Mesenchymal stem cell (in vitro differentiated cells and primary cell): ENCODE data around the gene GUCY2D.

Experiments used
- DNase-seq: peaks from one replicate; pipeline ENCODE4 v3.0.0-alpha.2; 2013
- H2AFZ ChIP-seq: one replicate; pipeline ENCODE4 v1.6.1; 2013; ENCODE audit warnings: low read depth, mild to moderate bottlenecking, control low read depth, inconsistent platforms, low read length, moderate library complexity
- H2AK5ac ChIP-seq: 2 replicates; pipeline ENCODE4 v1.6.1; 2013; ENCODE audit warnings: low read length, moderate library complexity, mild to moderate bottlenecking, inconsistent platforms; ENCODE audit not compliant: severe bottlenecking
- H2BK120ac ChIP-seq: one replicate; pipeline ENCODE4 v1.6.1; 2013; ENCODE audit warnings: low read depth, mild to moderate bottlenecking, inconsistent platforms, low read length, moderate library complexity
- H2BK12ac ChIP-seq, 2 experiments: one replicate each; pipeline ENCODE4 v1.6.1; 2013; ENCODE audit warnings: inconsistent platforms in 2 of 2, low read length in 2 of 2, mild to moderate bottlenecking in 2 of 2, moderate library complexity in 2 of 2, control low read depth in 1 of 2
- H2BK15ac ChIP-seq: one replicate; pipeline ENCODE4 v1.6.1; 2013; ENCODE audit warnings: mild to moderate bottlenecking, low read depth, inconsistent platforms; ENCODE audit not compliant: poor library complexity, severe bottlenecking
- H2BK5ac ChIP-seq: 2 replicates; pipeline ENCODE4 v1.6.1; 2013; ENCODE audit warnings: low read depth, mild to moderate bottlenecking, low read length, control low read depth, inconsistent platforms; ENCODE audit not compliant: poor library complexity, severe bottlenecking
- H3K14ac ChIP-seq, 2 experiments: one replicate each; pipeline ENCODE4 v1.6.1; 2013; ENCODE audit warnings: inconsistent platforms in 2 of 2, low read length in 2 of 2, control low read depth in 1 of 2, mild to moderate bottlenecking in 1 of 2, moderate library complexity in 1 of 2
- H3K18ac ChIP-seq, 2 experiments: one replicate each; pipeline ENCODE4 v1.6.1; 2013; ENCODE audit warnings: inconsistent platforms in 2 of 2, low read length in 2 of 2, control low read depth in 1 of 2, low read depth in 1 of 2, mild to moderate bottlenecking in 1 of 2
- H3K23ac ChIP-seq, 2 experiments: one replicate each; pipeline ENCODE4 v1.6.1; 2013; ENCODE audit warnings: inconsistent platforms in 2 of 2, low read length in 2 of 2, mild to moderate bottlenecking in 2 of 2, moderate library complexity in 2 of 2, control low read depth in 1 of 2
- H3K27ac ChIP-seq: 2 replicates; pipeline ENCODE4 v1.5.1; 2013; ENCODE audit warnings: mild to moderate bottlenecking, moderate library complexity, low read length, control low read depth, inconsistent platforms; ENCODE audit not compliant: poor library complexity, severe bottlenecking
- H3K27me3 ChIP-seq, 2 experiments: 2 replicates each; pipeline versions ENCODE4 v1.6.1 to v1.7.0; 2013; ENCODE audit warnings: low read length in 2 of 2, mild to moderate bottlenecking in 2 of 2, moderate library complexity in 2 of 2, control low read depth in 1 of 2, inconsistent platforms in 1 of 2; ENCODE audit not compliant: control insufficient read depth in 1 of 2, insufficient read depth in 1 of 2
- H3K36me3 ChIP-seq, 2 experiments: 2 replicates each; pipeline versions ENCODE4 v1.6.1 to v1.7.0; 2013; ENCODE audit warnings: low read length in 2 of 2, control low read depth in 1 of 2, inconsistent platforms in 1 of 2, low read depth in 1 of 2, mild to moderate bottlenecking in 1 of 2; ENCODE audit not compliant: insufficient read depth in 2 of 2, control insufficient read depth in 1 of 2
- H3K4ac ChIP-seq, 2 experiments: one replicate each; pipeline ENCODE4 v1.6.1; 2013; ENCODE audit warnings: inconsistent platforms in 2 of 2, low read length in 2 of 2, mild to moderate bottlenecking in 2 of 2, moderate library complexity in 2 of 2, control low read depth in 1 of 2, low read depth in 1 of 2
- H3K4me1 ChIP-seq: 2 replicates; pipeline ENCODE4 v1.6.1; 2013; ENCODE audit warnings: low read depth, low read length, control low read depth; ENCODE audit not compliant: control insufficient read depth, insufficient read depth
- H3K4me2 ChIP-seq: 2 replicates; pipeline ENCODE4 v1.6.1; 2013; ENCODE audit warnings: low read length, mild to moderate bottlenecking, inconsistent platforms; ENCODE audit not compliant: poor library complexity, severe bottlenecking
- H3K4me3 ChIP-seq, 2 experiments: 2 replicates each; pipeline versions ENCODE4 v1.5.1 to v1.7.0; 2013; ENCODE audit warnings: low read length in 2 of 2, mild to moderate bottlenecking in 2 of 2, control low read depth in 1 of 2, low read depth in 1 of 2; ENCODE audit not compliant: insufficient read depth in 1 of 2
- H3K79me1 ChIP-seq: replicated peaks from 2 replicates; pipeline ENCODE4 v1.6.1; 2013; ENCODE audit warnings: mild to moderate bottlenecking, control low read depth, low read length, inconsistent platforms; ENCODE audit not compliant: poor library complexity, severe bottlenecking
- H3K9ac ChIP-seq: 2 replicates; pipeline ENCODE4 v1.7.0; 2013; ENCODE audit warnings: mild to moderate bottlenecking, low read length, moderate library complexity
- H3K9me3 ChIP-seq: 2 replicates; pipeline ENCODE4 v1.7.0; 2013; ENCODE audit warnings: mild to moderate bottlenecking, low read length; ENCODE audit not compliant: control insufficient read depth
- H4K8ac ChIP-seq: one replicate; pipeline ENCODE4 v1.6.1; 2013; ENCODE audit warnings: inconsistent platforms, mild to moderate bottlenecking, low read length, moderate library complexity
- H4K91ac ChIP-seq: one replicate; pipeline ENCODE4 v1.6.1; 2013; ENCODE audit warnings: mild to moderate bottlenecking, low read length, inconsistent platforms
- WGBS: methylation state at CpG from one replicate; pipeline ENCODE4 v1.1.7; 2013; ENCODE audit warnings: mixed read lengths; 5-methylcytosine and 5-hydroxymethylcytosine counted together

The GUCY2D gene

DNA sequence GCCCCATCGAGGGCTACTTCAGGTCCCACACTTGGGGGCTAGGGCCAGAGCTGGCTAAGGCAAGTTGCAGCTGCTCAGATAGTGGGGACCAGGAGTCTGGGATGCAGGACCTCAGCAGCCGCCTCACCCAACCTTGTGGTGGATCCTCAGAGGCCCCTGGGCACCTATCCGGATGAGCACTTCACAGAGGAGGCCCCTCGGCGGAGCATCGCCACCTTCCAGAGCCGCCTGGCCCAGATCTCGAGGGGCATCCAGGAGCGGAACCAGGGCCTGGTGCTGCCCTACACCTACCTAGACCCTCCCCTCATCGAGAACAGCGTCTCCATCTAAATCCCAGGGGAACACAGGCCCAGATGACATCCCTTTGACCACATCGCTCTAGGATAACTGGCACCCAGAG is 45.8 kb downstream of the GUCY2D start:
- Histone ChIP-seq H3K27me3 (peaks cover 40 to 60% of the 10 kb centered on the region in 2 experiments), H3K23ac (no peak overlapping the region), H2AFZ (no peak overlapping the region), H3K14ac (no peak overlapping the region), H3K9me3 (no peaks in the 10 kb centered on the region), H3K4me2 (no peak overlapping the region), H3K79me1 (no peaks in the 10 kb centered on the region), H4K91ac (no peak overlapping the region), H3K36me3 (no peaks in the 10 kb centered on the region), H2BK15ac (no peak overlapping the region), H3K4me1 (no peaks in the 10 kb centered on the region), H3K9ac (no peak overlapping the region), H2BK120ac (no peak overlapping the region), H2BK5ac (no peak overlapping the region), H3K27ac (no peak overlapping the region), H3K18ac (no peak overlapping the region), H4K8ac (no peak overlapping the region), H3K4ac (no peak overlapping the region), H3K4me3 (no peak overlapping the region), H2BK12ac (no peak overlapping the region), H2AK5ac (no peak overlapping the region)
- DNase-seq, result no peak
- 93% methylated on average over 12 of the region's 12 CpGs for WGBS

DNA sequence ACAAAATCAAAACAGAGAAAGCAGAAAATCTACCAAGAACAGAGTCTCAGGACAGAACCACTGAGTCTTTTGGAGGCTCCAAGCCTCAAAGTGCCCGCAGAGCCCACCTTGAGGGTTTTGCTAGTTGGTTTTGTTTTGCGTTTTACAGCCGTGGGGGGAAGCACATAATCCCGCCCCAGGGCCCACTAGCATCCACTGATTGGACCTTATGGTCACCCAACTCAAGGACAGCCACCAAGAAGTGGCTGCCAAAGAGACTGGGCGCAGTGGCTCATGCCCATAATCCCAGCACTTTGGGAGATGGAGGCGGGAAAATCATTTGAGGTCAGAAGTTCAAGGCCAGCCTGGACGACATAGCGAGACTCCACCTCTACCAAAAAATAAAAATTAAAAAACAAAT is 46.3 kb downstream of the GUCY2D start:
- WGBS, result 93% methylated on average over 6 of the region's 8 CpGs
- Histone ChIP-seq H2AK5ac (no peak overlapping the region), H2BK5ac (no peak overlapping the region), H3K4me2 (no peak overlapping the region), H3K9ac (no peak overlapping the region), H4K91ac (no peak overlapping the region), H3K23ac (no peak overlapping the region), H3K27me3 (peaks cover 45 to 62% of the 10 kb centered on the region in 2 experiments), H3K4ac (no peak overlapping the region), H3K27ac (no peak overlapping the region), H3K4me1 (no peaks in the 10 kb centered on the region), H2BK12ac (no peak overlapping the region), H3K4me3 (no peak overlapping the region), H3K79me1 (no peaks in the 10 kb centered on the region), H2AFZ (no peak overlapping the region), H2BK120ac (no peak overlapping the region), H4K8ac (no peak overlapping the region), H3K18ac (no peak overlapping the region), H3K14ac (no peak overlapping the region), H2BK15ac (no peak overlapping the region), H3K9me3 (no peaks in the 10 kb centered on the region), H3K36me3 (no peaks in the 10 kb centered on the region)
- DNase-seq, result no peak

DNA sequence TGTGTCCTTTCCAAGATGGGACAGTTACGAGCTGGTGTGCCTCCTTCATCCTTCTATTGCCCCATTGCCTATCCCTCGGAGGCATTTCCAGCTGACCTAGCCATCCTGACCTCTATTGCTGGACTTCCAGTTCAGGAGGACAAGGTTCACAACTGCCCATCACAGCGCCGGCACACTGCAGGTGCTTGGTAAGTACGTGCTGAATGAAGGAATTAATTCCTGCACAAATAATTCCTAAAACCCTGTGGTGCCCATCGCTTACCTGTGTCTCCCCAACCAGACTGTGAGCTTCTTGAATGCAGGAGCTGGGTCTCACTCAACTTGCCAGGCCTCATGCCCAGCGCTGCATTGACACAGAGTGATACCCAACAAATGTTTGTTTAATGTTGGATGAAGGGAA is 49.4 kb downstream of the GUCY2D start:
- 93% methylated on average over 7 of the region's 7 CpGs for WGBS
- H3K79me1 ChIP-seq, result no peaks in the 10 kb centered on the region
- no peak overlapping the region for H3K4me3 ChIP-seq
- H3K4me1 ChIP-seq, result peaks cover 6% of the 10 kb centered on the region
- H2BK120ac ChIP-seq, result no peak overlapping the region
- H3K27me3 ChIP-seq, result peaks cover 30 to 45% of the 10 kb centered on the region in 2 experiments
- H3K36me3 ChIP-seq, result no peaks in the 10 kb centered on the region
- no peak overlapping the region for H2BK5ac ChIP-seq
- H2AFZ ChIP-seq, result no peak overlapping the region
- no peak overlapping the region for H2AK5ac ChIP-seq
- no peaks in the 10 kb centered on the region for H3K9me3 ChIP-seq
- H3K27ac ChIP-seq, result no peak overlapping the region
- no peak overlapping the region for H2BK12ac ChIP-seq
- H4K91ac ChIP-seq, result no peak overlapping the region
- H3K4me2 ChIP-seq, result no peak overlapping the region
- H3K9ac ChIP-seq, result no peak overlapping the region
- no peak overlapping the region for H3K4ac ChIP-seq
- H3K14ac ChIP-seq, result no peak overlapping the region
- H4K8ac ChIP-seq, result no peak overlapping the region
- no peak overlapping the region for H2BK15ac ChIP-seq
- no peak overlapping the region for H3K18ac ChIP-seq
- H3K23ac ChIP-seq, result no peak overlapping the region
- DNase-seq, result no peak

DNA sequence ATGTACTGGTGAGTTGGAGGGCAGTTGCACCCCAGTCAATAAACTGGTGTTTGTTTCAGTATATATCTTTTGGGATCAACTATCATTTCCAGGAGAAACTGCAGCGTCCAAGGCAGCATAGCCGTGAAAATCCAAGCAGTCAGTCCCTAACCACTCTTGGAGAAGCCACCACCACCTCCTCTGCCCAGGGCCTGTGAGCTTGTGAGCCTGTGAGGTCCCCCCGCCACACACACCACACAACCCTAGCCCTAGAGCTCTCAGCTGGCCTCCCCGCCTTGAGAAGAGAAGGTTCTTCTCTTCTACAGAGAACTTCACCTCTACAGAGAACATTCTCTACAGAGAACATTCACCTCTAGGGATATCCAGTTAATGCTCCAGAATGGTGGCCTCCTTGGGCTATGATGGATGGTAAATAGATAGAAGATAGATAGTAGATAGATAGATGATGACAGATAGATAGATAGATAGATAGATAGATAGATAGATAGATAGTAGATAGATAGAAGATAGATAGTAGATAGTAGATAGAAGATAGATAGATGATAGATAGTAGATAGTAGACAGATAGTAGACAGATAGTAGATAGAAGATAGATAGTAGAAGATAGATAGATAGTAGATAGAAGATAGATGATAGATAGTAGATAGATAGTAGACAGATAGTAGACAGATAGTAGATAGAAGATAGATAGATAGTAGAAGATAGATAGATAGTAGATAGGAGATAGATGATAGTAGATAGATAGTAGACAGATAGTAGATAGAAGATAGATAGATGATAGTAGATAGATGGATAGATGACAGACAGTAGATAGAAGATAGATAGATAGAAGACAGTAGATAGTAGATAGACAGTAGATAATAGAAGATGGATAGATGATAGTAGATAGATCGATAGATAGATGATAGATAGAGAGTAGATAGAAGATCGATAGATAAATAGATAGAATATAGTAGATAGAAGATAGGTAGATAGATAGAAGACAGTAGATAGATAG is 50.1 kb downstream of the GUCY2D start:
- H3K27ac ChIP-seq, result no peak overlapping the region
- peaks cover 28 to 45% of the 10 kb centered on the region in 2 experiments for H3K27me3 ChIP-seq
- no peak overlapping the region for H3K9ac ChIP-seq
- H3K4me3 ChIP-seq, result no peak overlapping the region
- H2BK15ac ChIP-seq, result no peak overlapping the region
- no peak for DNase-seq
- H2BK5ac ChIP-seq, result no peak overlapping the region
- no peak overlapping the region for H3K4me2 ChIP-seq
- H3K4me1 ChIP-seq, result peaks cover 6% of the 10 kb centered on the region
- no peak overlapping the region for H2BK12ac ChIP-seq
- H2AFZ ChIP-seq, result no peak overlapping the region
- no peak overlapping the region for H3K14ac ChIP-seq
- no peak overlapping the region for H3K4ac ChIP-seq
- no peak overlapping the region for H3K23ac ChIP-seq
- no peak overlapping the region for H4K91ac ChIP-seq
- H3K36me3 ChIP-seq, result no peaks in the 10 kb centered on the region
- no peak overlapping the region for H2BK120ac ChIP-seq
- no peak overlapping the region for H3K18ac ChIP-seq
- no peaks in the 10 kb centered on the region for H3K79me1 ChIP-seq
- no peak overlapping the region for H2AK5ac ChIP-seq
- WGBS, result 87% methylated on average over 5 of the region's 6 CpGs
- no peak overlapping the region for H4K8ac ChIP-seq
- H3K9me3 ChIP-seq, result no peaks in the 10 kb centered on the region
